MV-4-11 (cell line): ENCODE data around the gene NHLRC4.
A peak's percentile ranks its signal among the peaks of the same experiment; 100 is the strongest.

Experiments
- DNase-seq: peaks from one replicate; lab custom pipeline; 2025; lab: John Stamatoyannopoulos, UW

NHLRC4 gene, protein sequence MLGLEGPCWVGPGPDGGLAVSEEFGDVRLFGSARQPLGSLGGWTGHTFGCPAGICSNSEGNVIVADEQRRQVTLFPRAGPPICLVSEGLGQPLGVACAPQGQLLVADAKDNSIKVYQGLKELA

DNA sequence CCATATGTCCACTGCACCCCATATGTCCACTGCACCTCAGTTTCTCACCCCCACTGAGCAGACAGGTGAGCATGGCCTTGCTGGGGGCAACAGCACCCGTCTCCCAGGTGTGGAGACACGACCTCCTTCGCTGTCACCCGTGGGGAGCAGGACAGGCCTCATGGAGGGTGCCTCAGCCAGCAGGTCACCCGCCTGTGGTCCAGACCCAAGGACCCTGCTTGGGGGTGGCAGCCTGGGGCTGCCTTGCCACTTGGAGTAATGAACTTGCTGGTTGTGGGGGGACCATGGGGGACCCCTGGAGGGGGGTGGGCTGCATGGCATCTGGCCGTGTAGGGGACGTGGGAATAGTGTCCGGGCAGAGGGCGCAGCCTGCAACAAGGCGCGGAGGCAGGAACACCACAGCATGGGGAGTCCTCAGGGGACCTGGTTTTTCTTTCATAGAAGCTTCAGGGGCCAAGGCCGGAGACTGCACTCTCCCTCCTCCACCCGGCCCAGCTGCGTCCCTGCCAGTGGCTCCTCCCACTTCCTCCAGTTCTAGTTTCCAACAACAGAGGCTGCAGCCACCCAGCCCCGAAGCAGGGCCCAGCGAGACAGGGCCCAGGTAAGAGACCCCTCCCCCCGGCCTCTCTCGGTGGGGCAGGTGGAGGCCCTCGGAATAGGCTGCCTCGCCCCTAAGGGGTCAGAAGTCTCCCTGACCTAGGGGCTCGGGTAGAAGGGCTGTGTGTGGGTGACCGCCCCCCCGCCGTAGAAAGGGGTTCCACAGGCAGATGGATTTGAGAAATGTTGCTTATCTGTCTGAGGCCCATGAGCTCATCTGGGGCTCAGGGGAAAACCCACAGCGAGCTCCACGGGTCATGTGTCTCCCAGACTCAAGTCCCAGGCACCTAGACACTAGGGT, at the start of gene NHLRC4:
NHLRC4 (plus strand) TSS at position 531 of the 898 bp plus-strand sequence. CDS start 1,043 bp downstream, outside the sequence.
- DNase-seq, result peak; percentile 78

DNA sequence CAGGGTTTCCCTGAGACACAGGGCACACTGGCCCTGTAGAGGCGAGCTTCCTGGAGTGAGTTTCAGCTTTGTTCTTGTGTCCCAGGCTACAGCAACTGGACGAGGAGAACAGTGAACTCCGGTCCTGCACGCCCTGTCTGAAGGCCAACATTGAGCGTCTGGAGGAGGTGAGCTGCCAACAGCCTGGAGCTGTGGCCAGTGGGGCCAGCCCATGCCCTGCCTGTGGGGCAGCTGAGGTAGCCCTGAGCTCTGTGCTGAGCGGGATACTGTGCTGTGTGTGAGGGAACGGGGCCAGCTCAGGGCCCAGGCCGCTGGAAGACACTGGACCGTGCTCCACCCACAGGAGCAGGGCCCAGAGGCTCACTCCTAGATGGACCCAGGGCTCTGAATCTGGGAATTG, 47.9 kb upstream of the NHLRC4 start:
- DNase-seq, result no peak

DNA sequence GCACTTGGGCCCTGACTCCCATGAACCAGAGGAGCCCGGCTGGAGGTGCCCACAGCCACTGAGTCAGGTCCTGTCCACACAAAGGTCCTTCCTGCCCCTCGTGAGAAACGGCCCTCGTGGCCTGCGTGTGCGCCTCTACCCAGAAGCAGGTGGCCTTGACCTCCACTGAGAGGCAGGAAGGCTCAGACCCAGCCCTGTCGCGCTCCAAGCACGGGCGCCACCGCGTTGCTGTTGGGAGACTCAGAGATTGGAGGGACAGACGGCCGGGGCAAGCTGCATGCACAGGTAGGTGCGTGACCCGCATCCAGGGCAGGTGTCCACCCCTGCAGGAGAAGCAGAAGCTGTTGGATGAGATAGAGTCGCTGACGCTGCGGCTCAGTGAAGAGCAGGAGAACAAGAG, 47.4 kb upstream of the NHLRC4 start:
- DNase-seq, result no peak

DNA sequence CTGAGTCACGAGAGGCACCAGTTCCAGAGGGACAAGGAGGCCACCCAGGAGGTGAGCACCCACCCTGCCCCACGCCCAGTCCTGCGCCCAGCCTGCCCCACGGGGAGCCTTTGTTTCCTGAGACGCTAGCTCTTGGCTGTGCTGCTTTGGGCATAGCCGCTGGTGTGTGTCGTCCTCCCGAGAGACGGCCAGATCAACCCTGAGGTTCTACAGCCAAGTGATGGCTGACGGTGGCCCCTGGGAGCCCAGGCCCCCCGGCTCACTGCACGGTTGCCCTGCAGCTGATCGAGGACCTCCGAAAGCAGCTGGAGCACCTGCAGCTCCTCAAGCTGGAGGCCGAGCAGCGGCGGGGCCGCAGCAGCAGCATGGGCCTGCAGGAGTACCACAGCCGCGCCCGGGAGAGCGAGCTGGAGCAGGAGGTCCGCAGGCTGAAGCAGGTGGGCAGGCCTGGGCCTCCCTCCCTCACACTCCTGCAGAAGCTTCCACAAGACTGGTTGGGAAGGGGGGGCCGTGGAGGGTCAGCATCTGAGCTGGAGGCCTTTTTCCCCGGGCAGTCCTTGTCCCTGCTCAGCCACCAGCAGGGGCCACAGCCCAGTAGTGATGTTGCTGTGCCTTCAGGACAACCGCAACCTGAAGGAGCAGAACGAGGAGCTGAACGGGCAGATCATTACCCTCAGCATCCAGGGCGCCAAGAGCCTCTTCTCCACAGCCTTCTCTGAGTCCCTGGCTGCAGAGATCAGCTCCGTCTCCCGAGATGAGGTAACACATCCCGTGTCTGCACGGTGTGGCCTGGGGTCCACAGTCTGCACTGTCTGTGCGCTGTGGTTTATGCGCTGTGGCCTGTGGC, 46.7 kb upstream of the NHLRC4 start:
- no peak for DNase-seq

DNA sequence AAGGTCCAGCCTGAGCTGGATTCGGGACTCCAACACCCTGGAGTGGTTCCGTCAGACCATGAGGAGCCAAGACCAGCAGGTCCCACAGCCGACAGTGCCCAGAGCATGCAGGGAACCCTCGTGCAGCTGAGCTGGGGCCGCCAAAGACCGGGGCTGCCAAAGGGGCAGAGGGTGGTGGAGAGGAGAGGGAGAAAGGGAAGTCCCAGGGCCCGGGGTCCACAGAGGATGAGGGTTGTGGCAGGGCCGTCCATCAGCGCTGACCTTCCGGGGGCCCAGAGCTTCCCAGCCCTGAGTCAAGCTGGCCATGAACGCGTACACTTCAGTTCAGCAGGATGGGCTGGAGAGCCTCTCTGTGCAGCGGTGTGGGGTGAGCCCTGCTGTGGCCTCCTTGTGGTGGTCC, 46.0 kb upstream of the NHLRC4 start:
- no peak for DNase-seq

DNA sequence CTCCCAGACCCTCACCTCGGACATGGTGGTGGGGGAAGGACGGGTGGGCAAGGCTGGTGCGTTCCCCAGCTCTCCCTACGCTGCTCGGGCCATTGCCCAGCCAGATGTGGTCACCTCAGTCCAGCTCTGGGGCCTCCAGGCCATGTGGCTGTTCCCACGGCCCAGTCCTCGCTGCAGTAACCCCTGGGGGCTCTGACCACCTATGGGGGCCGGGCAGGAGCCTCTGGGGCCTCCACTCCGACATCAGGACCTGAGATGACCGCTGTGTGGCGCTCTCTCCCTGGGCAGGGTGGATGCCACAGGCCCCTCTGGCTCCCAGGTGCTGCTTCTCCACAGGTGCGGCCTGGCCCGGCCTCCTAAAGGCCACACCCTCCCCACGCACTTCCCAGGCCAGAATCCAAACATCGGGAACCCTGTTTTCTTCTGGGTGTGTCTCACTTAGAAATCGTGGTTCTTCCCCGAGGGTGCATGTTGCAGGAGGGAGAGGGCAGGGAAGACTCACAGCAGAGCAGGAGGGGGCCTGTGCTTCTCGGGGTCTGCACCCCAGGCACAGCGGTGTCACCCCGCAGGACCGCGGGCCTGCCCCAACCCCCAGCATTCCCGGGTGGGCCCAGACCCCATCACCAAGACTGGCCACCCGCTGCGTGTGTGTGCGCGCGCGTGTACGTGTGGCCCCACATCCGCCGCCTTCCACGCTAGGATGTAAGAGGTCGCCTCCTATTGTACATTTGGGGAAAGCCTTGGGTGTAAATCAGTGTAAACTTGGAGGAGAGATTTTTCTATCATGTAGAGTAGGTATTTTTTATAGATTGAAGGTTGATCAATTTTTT, 45.2 kb upstream of the NHLRC4 start:
- no peak for DNase-seq

DNA sequence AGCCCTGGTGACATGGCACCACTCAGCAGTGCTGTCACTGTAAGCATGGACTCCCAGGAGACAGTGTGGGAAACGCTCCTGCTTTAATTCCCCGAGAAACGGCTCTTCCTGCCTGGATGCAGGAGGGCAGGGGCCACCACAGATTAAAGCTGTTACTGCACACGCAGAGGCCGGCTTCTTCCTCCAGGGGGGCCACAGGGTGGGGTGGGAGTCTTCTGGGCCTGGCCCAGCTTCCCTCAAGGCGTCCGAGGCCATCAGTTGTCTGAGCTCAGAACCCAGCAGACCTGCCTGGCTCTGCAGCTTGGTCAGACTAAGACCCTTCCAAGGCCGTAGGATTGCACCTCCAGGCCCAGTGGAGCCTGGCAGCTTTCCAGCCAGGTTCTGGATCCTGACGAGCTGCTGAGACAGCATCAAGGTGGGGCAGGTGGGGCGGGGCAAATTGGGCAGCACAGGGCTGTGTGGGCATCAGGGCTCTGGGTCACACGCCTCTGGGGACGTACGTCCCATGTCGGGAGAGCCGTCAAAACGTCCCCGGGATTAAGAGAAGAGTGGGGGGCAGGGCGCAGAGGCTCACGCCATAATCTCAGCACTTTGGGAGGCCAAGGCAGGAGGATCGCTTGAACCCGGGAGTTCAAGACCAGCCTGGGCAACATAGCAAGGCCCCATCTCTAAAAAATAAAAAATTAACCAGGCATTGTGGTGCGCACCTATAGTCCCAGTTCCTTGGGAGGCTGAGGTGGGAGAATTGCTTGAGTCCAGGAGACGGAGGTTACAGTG, 44.3 kb upstream of the NHLRC4 start:
- no peak for DNase-seq

DNA sequence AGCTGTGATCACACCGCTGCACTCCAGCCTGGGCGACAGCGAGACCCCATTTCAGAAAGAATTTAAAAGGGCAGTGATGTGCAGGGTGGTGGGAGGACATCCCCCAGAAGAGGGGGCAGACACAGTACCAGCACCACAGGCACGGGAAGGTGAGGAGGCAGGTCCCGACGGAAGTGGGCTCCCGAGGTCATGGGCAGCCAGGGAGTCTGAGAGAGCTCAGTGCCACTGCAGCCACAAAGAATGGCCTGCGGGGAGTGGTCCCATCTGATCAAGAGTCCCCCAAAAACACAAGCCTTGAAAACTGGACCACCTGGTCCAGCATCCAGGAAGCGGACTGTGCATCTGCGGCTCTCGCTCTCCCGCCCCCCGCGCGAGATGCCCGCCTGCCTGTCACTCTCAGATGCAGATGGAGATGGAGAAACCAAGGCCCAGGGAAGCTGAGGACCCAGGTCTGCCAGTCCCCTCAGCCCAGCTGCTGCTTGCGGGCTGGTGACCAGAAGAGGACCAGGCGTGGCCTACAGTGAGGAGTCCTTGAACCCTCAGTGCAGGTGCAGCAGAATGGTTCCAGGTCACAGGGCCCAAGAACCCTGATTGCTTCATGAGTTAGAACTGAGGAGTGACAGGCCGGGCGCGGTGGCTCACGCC, 43.6 kb upstream of the NHLRC4 start:
- DNase-seq, result no peak

DNA sequence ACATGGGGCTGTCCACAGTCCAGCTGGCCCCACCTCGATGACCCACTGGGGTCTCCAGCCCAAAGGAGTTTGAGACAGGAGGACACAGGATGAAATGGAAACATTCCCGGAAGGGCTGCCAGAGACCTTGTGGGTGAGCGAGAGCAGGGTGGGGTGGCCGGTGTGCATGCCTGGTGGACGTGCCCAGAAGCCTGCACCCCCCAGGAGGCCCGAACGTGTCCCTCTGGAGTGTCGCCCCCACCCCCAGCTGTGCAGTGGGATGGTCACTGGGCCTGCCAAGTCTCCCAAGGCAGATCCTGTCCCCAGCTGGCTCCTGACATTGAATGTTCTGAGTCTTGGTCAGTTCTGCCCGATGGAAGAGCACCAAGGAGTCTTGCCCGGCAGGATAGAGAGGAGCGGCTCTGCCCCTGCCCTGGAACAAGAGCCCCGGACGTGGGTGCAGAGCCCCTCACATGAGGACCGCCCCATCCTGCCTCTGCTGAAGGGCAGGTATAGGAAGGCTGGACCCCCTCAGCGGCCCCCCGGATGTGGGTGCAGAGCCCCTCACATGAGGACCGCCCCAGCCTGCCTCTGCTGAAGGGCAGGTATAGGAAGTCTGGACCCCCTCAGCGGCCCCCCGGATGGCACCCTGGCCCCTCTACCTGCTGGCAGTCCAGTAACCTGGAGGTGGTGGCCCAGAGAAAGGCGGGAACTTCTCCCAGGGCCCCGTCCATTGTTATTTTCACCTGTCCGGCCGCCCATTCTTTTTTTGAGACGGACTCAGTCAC, 42.3 kb upstream of the NHLRC4 start:
- no peak for DNase-seq

DNA sequence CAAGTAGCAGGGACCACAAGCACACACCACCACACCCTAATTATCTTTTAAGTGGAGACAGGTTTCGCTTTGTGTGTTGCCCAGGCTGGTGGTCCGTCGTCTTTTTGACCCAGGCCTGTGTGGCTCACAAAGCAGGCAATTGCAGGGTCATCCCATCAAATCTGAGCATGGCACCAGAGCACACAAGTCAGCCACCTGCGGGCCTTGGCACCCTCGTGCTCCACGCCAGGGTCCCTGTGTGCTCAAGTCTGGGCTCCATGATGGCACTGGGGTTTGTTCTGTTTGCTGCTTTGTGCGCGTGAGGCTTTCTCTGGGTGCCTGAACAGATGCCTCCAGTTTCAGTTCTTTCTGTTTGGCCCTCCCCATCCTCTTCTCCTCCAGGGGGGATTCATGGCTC, 41.7 kb upstream of the NHLRC4 start:
- no peak for DNase-seq

DNA sequence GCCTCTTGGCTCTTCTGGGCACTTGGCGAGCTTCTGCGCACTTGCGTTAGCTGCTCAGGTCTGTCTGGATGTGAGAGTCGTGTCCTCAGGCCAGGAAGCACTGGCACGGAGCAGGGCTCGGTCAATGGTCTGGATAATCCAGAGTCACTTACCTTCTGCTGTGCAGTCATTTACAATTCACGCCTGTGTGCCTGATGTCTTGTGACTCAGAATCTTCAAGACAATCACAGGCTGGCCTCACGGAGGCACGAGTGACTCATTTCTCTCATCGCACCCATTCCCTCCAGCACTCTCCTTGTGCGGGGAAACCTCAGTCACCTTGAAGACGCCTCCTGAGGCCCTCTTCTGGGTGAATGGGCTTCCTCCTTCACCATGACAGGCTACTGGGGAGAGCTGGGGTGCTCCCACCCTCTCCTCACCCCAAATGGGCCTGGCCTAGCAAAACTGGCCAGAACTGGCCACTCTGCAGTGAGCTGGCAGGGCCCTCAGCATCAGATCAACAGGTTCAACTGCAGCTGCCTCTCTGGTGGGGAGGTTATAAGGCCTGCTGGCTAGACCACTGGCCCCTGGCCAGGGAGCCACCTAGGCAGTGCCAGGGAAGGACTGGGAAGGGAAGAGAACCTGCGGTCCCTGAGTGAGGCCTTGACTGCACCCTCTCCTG, 41.2 kb upstream of the NHLRC4 start:
- DNase-seq, result peak; percentile 76

DNA sequence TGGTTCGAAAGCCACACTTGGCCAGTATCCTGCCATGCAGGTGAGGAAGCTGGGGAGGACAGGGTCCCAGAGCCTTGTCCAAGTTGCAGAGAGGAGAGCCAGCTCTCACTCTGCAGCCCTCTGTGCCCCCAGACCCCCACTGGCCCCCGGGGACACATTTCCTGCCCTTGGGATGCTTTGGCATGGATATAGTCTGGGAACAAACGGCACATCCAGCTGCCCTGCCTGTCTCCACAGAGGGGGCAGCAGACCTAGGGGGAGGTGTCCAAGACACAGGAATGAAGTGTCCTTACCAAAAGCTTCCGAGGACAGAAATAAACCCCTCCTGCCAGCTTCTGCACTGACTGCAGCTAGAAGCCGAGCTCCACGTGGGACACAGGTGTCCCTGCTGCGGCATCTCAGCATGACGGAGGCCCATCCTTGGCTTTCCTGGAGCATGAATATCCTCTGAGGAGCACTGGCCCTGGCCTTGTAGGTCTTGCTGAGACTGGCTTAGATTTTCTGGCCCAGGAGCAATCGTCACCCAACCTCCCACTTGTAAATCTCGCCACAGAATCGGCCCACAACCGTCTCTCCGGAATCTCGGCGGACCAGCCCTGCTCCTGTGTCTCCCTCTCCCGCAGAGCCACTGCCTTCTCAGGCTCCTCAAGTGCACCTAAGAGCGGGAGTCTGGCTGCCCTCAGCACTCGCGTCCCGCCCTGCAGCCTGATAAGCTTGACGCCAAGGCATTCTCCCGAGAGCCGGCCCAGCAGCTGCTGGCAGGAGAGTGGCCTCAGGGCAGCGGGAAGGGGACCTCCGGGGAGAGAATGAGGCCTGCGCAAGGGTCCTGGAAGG, 40.4 kb upstream of the NHLRC4 start:
- DNase-seq, result no peak

DNA sequence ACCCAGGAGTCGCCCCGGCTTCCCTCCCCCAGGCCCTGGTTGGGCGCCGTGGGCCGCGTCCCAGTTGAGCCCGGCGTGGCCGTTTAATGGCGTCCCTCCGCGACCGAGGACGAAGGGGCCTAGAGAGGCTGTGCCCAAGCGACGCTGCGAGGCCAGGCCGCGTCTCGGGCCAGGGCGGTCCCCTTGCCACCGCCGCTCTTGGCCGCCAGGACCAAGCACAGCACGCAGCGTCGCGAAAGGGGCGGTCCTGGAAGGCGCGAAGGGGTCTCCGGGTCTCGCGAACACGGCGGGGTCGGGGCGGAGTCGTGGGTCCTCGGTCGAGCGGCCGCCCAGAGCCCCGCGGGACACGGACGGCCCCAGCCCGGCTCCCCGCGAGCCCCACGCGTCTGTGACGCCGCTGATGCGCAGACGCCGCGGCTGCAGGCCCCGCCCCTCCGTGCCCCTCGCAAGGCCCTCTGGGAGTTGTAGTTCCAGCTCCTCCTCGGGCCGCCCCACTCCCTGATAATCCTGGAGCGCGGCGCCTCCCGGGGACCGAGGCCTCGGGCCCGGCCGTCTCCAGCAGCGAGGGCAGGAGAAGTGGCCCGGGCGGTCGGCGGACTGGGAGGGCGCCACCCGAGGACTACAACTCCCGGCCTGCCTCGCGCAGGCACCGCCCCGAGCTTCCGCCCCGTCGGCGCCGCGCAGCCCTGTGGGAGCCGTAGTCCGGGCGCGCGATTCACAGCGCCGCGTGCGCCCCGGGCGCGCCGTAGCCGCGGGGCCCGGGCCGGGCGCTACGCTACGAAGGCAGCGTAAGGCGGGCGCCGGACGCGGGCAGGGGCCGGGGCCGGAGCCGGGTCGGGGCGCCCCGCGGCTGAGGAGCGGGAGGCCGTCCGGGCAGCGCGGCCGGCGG, 39.5 kb upstream of the NHLRC4 start, which contains the start of gene CAPN15:
CAPN15 (plus strand) TSS at position 698 of the 889 bp plus-strand sequence. CDS start 19,127 bp downstream, outside the sequence.
- DNase-seq, result peak; percentile 82

DNA sequence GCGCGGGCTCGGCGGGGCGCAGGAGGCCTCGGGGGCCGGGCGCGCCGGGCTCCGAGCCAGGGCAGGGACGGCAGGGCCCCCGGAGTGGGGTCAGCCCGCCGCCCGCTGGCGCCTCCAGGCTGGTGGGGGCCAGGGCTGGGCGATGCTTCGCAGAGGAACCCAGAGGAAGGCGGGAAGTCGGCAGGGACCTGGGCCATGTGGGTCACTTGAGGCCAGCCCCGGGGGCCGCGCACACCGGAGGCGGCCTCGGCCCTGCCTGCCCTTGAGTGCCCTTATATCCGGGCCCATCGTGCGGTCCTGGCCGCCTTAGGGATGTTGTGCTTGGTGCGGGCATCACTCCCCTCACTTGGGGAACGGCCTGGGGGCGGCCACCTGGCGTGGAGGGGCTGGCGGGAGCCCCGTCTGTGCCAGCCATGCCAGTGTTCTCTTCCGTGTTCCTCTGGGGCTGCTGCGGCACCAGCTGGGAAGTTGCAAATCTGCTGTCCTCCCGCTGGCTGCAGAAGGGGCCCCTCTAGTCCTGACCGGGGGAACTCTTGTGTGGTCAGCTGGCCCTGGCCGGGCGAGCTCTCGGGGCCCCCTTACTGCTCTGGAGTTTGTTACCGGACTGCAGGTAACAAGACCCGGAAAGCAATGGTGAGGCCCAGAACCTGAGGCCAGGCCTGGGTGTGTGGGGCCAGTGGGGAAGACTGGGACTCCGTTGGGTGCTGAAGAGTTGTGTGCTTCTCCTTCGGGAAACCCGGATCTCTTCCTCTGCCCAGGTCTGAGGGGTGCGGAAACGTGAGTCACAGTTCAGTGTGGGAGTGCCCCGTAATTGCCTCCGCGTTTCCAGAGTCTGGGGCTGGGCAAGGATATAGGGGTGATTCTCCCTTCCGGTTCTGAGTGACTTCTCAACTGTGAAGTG, 38.4 kb upstream of the NHLRC4 start:
- DNase-seq, result peak; percentile 62

DNA sequence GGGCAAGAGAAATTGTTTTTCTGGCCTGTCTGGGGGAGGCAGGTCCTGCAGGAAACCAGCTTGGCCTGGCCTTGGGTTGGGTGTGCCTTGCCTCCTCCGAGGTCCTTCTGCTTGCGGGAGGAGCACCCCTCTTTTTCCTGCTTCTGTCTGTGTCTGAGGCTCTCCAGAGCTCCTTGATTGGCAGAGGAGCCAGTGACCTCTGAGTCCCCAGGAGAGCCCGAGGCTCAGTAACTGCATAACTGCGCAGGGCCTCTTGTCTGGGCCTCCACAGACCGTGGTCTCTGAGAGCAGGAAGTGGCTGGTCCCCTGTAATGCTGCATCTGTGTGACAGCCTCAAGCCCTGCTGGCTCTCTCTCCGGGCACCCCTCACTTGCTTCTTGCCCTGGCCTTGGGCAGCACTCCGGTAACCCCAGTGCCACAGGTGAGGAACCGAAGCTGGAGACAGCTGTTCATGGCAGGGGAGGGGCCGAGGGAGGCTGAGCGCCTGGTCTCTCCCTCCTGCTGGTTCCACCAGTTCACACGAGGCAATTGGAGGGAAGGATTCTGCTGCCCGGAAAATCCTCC, 37.7 kb upstream of the NHLRC4 start:
- peak; percentile 53 for DNase-seq
